GM12891 (cell line): ENCODE results near the gene JUNB.

Source experiments
- POLR2A ChIP-seq: IDR thresholded peaks from 2 replicates; pipeline ENCODE4 v1.6.1; 2011; ENCODE audit warnings: low read depth, low read length, control low read depth
- POU2F2 ChIP-seq: IDR thresholded peaks from 2 replicates; pipeline ENCODE4 v1.6.1; 2011; ENCODE audit warnings: low read depth, mild to moderate bottlenecking, control low read depth, low read length, moderate library complexity
- TAF1 ChIP-seq: IDR thresholded peaks from 2 replicates; pipeline ENCODE4 v1.6.1; 2011; ENCODE audit warnings: low read depth, low read length, control low read depth

- TF ChIP-seq POLR2A, result no peak
- no peak for TF ChIP-seq POU2F2
- TF ChIP-seq TAF1, result no peak
Observed at GRCh38 chr19:12748489-12748888, 42.8 kb upstream of the JUNB start.
